ENCODE results near the gene XPR1.
A peak's percentile ranks its signal among the peaks of the same experiment; 100 is the strongest.

Gene XPR1

DNA sequence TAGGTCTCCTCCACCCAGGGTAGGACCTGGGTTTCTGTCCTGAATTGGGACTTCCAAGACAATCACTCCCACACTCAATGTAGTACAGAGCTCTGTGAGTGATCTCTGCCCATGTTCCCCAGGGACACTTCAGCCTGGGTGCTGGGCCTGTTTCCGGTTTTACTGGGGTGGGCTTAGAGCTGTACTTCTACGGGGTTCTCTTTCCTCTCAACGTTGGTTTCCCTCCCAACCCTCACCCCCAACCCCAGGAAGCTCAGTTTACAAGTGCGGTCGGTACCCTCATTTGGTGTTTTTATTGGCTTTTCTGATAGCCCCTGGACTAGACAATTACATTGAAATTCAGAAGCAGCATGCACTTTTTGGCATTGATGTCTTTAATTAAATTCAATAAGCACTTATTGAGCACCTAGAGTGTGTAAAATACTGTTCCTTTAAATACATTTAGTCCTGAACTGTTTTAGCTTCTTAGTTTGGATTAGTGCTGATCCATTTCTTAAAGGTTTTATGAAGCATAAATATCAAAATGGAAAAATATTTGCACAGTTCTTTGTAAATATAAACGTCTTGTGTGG is 542 bp upstream of the XPR1 start:
- peaks cover 2% of the 10 kb centered on the region for H3K4me1 ChIP-seq
- H2AFZ ChIP-seq = peak overlapping the region; percentile 29
- no peak overlapping the region for H3K9ac ChIP-seq
- H3K36me3 ChIP-seq (ENCODE audit: control insufficient read depth, insufficient read depth, low read length) = no peaks in the 10 kb centered on the region
- TF ChIP-seq, protein P1, sequence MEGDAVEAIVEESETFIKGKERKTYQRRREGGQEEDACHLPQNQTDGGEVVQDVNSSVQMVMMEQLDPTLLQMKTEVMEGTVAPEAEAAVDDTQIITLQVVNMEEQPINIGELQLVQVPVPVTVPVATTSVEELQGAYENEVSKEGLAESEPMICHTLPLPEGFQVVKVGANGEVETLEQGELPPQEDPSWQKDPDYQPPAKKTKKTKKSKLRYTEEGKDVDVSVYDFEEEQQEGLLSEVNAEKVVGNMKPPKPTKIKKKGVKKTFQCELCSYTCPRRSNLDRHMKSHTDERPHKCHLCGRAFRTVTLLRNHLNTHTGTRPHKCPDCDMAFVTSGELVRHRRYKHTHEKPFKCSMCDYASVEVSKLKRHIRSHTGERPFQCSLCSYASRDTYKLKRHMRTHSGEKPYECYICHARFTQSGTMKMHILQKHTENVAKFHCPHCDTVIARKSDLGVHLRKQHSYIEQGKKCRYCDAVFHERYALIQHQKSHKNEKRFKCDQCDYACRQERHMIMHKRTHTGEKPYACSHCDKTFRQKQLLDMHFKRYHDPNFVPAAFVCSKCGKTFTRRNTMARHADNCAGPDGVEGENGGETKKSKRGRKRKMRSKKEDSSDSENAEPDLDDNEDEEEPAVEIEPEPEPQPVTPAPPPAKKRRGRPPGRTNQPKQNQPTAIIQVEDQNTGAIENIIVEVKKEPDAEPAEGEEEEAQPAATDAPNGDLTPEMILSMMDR (IDR thresholded peaks at IDR 0.05) = no peak
- H3K27ac ChIP-seq = peak overlapping the region; percentile 85
- no peak overlapping the region for H3K4me3 ChIP-seq (ENCODE audit: low read depth, low read length)
- H3K9me3 ChIP-seq (ENCODE audit: control insufficient read depth, low read length) = no peaks in the 10 kb centered on the region
- H3K79me2 ChIP-seq = peaks cover 5% of the 10 kb centered on the region
- H3K27me3 ChIP-seq (ENCODE audit: control insufficient read depth, insufficient read depth, low read length) = no peaks in the 10 kb centered on the region
- H3K4me2 ChIP-seq (ENCODE audit: low read length) = peak overlapping the region; percentile 20

DNA sequence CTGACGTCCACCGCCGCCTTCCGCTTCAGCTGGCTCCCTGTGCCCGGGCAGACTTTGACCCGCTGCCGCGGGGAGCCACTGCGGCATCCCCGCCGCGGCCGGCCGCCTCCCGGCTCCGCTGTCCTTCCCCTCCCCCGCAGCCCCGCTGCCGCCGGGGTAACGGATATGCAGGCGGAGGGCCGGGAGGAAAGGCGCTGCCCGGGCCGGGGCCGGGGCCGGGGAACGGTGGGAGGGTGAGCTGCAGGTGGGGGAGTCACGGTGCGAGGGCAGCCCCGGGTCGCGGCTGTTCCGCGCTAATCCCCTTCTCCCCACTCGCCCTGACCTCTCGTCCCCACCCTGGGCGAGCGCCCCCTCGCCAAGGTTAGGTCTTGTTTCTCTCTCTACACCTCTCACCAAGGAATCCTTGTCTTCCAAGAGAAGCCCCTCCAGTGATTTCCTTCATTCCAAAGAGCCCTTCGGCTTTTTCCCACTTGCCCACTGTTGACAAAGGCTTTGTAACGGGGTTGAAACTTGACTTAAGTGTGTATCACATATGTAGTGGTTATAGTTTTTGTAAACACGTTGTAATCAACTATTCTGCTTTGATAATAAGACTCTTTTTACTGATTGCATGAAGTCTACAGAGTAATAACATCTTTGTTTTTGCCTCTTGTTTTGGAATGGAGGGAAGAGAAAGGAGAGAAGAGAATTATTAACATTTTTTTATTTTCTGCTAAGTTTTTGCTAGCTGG is 669 bp downstream of the XPR1 start:
- Histone ChIP-seq H3K27ac (peak overlapping the region; percentile 85), H3K4me1 (no peaks in the 10 kb centered on the region), H3K79me2 (peaks cover 10% of the 10 kb centered on the region), H3K4me2 (ENCODE audit: low read length) (peak overlapping the region; percentile 66), H3K9ac (peak overlapping the region; percentile 61), H3K36me3 (ENCODE audit: control insufficient read depth, insufficient read depth, low read length) (no peaks in the 10 kb centered on the region), H3K27me3 (ENCODE audit: control insufficient read depth, insufficient read depth, low read length) (no peaks in the 10 kb centered on the region), H3K9me3 (ENCODE audit: control insufficient read depth, low read length) (no peaks in the 10 kb centered on the region), H2AFZ (peak overlapping the region; percentile 76), H3K4me3 (ENCODE audit: low read depth, low read length) (peak overlapping the region; percentile 80)
- TF ChIP-seq, protein P1 (IDR thresholded peaks at IDR 0.05) = no peak

DNA sequence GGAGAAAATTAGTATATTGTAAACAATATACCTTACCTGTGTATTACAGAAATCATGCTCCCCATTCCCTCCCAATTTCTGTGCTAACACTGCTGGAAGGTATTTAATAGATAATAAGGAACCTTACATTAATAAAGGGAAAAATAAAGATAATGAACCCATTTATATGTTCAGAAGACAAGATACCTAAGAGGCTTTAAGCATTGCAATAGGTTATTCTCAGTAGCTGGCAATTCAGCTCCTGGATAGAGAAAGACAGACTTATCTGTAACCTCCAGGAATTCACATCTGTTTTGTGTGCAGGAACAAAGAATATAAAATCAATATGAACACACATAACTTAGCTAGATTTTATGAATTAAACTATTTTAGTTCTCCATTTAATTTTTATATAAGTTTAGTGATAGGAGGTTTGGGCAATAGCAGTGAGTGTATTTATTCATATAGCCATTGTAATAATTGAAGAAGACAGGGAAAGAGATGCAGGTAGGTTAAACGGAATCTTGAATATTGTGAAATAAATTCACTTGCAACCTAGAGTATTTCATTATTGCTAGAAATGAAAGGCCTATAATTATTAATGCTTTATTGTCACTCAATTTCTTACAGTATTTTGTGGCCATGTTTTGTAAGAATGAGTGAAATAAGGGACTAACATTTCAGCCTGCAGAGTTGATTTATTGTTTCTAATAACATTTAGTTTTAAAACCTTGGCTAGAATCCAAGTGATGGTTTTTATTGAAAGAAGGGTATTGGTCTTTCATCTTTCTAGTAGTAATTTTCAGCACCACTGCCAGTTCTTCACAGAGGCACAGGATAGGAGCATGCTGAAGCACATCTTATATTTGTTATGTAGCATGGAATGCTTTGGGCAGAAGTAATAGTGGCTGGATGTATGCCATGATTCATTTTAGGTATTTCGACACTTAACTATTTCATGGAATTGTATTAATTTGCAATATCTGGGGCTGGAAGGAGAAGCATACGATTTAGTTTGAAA is 1.5 kb downstream of the XPR1 start:
- no peaks in the 10 kb centered on the region for H3K4me1 ChIP-seq
- no peak overlapping the region for H2AFZ ChIP-seq
- H3K9ac ChIP-seq = no peak overlapping the region
- TF ChIP-seq, protein P1 (IDR thresholded peaks at IDR 0.05) = no peak
- H3K79me2 ChIP-seq = peaks cover 13% of the 10 kb centered on the region
- no peak overlapping the region for H3K27ac ChIP-seq
- H3K36me3 ChIP-seq (ENCODE audit: control insufficient read depth, insufficient read depth, low read length) = no peaks in the 10 kb centered on the region
- H3K9me3 ChIP-seq (ENCODE audit: control insufficient read depth, low read length) = no peaks in the 10 kb centered on the region
- H3K4me2 ChIP-seq (ENCODE audit: low read length) = peak overlapping the region; percentile 66
- H3K27me3 ChIP-seq (ENCODE audit: control insufficient read depth, insufficient read depth, low read length) = no peaks in the 10 kb centered on the region
- peak overlapping the region; percentile 80 for H3K4me3 ChIP-seq (ENCODE audit: low read depth, low read length)

DNA sequence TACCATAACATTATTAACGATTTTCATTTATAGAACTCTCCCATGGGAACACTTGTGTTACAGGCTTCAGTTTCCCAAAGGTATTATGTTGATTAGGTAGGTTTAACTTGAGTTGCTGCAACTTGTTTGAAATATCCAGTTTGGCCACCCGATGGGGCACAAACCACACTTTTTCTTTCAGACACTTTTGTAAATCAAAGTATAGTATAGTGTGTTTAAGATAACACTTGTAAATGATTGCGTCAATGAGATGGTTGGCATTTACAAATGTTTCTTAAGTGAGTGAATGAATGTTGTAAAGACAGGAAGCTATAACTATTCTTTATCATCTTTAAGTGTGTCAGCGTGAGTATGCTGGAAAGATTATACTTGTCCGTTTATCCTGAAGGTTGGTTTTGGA is 4.3 kb downstream of the XPR1 start:
- TF ChIP-seq, protein P1 (IDR thresholded peaks at IDR 0.05) = no peak
- no peak overlapping the region for H3K27ac ChIP-seq
- H3K4me3 ChIP-seq (ENCODE audit: low read depth, low read length) = no peak overlapping the region
- H3K4me1 ChIP-seq = no peaks in the 10 kb centered on the region
- H3K79me2 ChIP-seq = peaks cover 21% of the 10 kb centered on the region
- no peaks in the 10 kb centered on the region for H3K36me3 ChIP-seq (ENCODE audit: control insufficient read depth, insufficient read depth, low read length)
- H3K27me3 ChIP-seq (ENCODE audit: control insufficient read depth, insufficient read depth, low read length) = no peaks in the 10 kb centered on the region
- no peak overlapping the region for H2AFZ ChIP-seq
- H3K9me3 ChIP-seq (ENCODE audit: control insufficient read depth, low read length) = no peaks in the 10 kb centered on the region
- no peak overlapping the region for H3K9ac ChIP-seq
- no peak overlapping the region for H3K4me2 ChIP-seq (ENCODE audit: low read length)
